Brain microvascular endothelial cell (primary cell): ENCODE data around the gene LETM1.

ENCODE experiments used
- DNase-seq: peaks from one replicate; pipeline ENCODE4 v3.0.0-alpha.2; 2020
- H3K27ac ChIP-seq: fragments of 250-450 bp; sonication (Bioruptor Pico); 2 replicates; pipeline ENCODE4 v1.5.1; 2020; ENCODE audit warnings: mild to moderate bottlenecking, moderate library complexity
- H3K27me3 ChIP-seq: fragments of 250-450 bp; sonication (Bioruptor Pico); replicated peaks from 2 replicates; pipeline ENCODE4 v1.5.1; 2020; ENCODE audit warnings: mild to moderate bottlenecking
- H3K36me3 ChIP-seq: fragments of 250-450 bp; sonication (Bioruptor Pico); replicated peaks from 2 replicates; pipeline ENCODE4 v1.5.1; 2020; ENCODE audit warnings: mild to moderate bottlenecking
- H3K4me3 ChIP-seq: 2 replicates; pipeline ENCODE4 v1.5.1; 2011; ENCODE audit warnings: low read depth, mild to moderate bottlenecking, control low read depth, low read length, moderate library complexity
- in situ Hi-C: cut with HindIII; loops from 2 replicates; pipeline ENCODE4 v1.10.0; 2017; ENCODE audit warnings: low sequenced_read_pairs, low pct_ligation_motif_present
- TF ChIP-seq, protein P1 (sequence below): IDR thresholded peaks from 2 replicates; pipeline ENCODE4 v1.5.1; 2011; ENCODE audit warnings: low read depth, mild to moderate bottlenecking, moderate library complexity, low read length, control low read depth, inconsistent platforms; ENCODE audit errors: missing control alignments

Gene LETM1

DNA sequence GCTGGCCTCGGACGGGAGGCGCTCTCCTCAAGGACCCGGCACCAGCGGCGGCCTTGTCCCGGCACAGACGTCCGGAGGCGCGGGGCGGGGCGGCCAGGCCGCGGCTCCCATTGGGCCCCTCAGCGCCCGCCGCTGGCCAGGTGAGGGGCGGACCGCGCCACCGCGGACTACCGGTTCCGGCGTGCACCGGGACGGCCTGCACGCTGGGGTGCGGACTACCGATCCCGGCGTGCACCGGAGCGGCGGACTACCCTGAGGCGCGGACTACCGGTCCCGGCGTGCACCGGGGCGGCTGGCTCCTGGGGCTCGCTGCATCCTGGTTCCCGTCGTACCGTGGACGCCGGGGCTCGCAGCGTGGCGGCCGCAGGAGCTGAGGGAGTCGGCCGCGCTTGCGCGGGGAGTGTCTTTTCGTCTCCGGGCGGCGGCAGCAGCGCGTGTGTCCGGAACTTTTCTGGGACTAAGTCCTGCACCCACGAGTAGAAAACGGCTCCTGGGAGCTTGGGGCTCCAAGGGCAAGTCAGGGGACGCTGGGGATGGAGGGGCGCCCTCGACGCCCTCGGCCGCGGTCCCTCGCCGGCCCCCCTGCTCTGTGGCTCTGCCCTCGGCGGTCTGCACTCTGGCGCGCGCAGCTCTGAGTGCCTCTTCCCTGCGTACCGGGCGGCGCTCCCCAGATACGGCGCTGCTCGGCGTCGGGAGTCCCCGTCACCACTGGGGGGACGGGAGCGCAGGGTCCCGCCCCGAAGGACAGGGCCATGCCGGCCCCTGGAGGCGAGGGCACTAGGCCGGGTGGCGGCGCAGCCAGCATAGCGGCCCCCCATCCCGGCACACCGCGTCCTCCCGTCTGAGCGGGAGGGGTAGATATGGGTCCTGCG lies at the start of gene LETM1:
TSS of gene LETM1 (minus strand) at position 86 of the 872 bp plus-strand sequence. CDS start 206 bp downstream, outside the sequence.
- no peaks in the 10 kb centered on the region for H3K36me3 ChIP-seq
- TF ChIP-seq, protein P1, sequence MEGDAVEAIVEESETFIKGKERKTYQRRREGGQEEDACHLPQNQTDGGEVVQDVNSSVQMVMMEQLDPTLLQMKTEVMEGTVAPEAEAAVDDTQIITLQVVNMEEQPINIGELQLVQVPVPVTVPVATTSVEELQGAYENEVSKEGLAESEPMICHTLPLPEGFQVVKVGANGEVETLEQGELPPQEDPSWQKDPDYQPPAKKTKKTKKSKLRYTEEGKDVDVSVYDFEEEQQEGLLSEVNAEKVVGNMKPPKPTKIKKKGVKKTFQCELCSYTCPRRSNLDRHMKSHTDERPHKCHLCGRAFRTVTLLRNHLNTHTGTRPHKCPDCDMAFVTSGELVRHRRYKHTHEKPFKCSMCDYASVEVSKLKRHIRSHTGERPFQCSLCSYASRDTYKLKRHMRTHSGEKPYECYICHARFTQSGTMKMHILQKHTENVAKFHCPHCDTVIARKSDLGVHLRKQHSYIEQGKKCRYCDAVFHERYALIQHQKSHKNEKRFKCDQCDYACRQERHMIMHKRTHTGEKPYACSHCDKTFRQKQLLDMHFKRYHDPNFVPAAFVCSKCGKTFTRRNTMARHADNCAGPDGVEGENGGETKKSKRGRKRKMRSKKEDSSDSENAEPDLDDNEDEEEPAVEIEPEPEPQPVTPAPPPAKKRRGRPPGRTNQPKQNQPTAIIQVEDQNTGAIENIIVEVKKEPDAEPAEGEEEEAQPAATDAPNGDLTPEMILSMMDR = no peak
- H3K27ac ChIP-seq = peak within 1 kb of the TSS; percentile 36
- no peaks in the 10 kb centered on the region for H3K27me3 ChIP-seq
- in situ Hi-C loops = no loop called here
- DNase-seq = peak; percentile 88
- H3K4me3 ChIP-seq = peak within 1 kb of the TSS; percentile 82

DNA sequence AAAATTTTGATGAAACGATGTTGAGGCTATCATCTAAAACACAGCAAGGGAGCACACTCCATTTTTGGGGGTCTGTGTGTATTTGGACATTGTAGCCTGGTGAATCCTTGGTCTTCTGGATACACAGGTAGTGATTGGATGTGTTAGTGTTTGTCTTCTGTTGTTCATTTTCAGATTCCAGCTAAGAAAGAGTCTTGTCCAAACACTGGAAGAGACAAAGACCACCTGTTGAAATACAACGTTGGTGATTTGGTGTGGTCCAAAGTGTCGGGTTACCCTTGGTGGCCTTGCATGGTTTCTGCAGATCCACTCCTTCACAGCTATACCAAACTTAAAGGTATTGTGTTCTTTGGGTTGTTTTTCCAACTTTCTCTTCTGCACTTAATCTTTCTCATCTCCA lies 48.1 kb upstream of the LETM1 start:
- in situ Hi-C loops = no loop called here
- no peak overlapping the region for H3K4me3 ChIP-seq
- no peak for DNase-seq
- H3K27ac ChIP-seq = no peak overlapping the region
- peaks cover 8% of the 10 kb centered on the region for H3K36me3 ChIP-seq
- TF ChIP-seq, protein P1 = no peak
- no peaks in the 10 kb centered on the region for H3K27me3 ChIP-seq

DNA sequence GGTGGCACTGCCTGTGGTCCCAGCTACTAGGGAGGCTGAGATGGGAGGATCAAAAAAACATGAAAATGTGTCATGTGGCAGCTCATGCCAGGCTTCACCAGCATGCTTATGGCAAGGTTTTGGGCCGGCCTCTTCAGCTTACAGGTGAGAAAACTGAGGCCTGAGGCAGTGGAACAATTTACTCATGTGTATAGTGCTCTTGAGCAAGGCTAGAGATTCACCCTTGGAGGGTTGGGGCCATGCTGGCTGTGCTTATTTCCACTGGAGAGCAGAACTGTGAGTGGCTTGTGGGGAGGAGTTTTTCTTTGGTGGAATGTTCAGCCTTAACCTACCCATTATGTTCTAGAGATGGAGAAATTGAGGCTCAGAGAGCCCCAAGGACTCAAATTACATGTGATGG lies 47.1 kb upstream of the LETM1 start:
- Histone ChIP-seq H3K27me3 (no peaks in the 10 kb centered on the region), H3K4me3 (no peak overlapping the region), H3K36me3 (peaks cover 8% of the 10 kb centered on the region), H3K27ac (no peak overlapping the region)
- TF ChIP-seq, protein P1 = no peak
- in situ Hi-C loops = no loop called here
- DNase-seq = no peak

DNA sequence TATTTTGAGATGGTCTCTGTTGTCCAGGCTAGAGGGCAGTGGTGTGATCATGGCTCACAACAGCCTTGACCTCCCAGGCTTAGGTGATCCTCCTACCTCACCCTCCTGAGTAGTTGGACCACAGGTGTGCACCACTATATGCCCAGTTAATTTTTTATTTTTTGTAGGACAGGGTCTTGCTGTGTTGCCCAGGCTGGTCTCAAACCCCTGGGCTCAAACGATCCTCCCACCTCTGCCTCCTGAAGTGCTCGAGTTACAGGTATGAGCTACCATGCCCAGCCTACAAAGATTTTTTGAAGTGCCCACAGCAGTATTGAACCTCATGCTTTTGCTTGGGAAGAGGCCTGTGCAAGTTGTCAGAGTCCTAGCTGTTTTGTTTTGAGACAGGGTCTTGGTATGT lies 46.3 kb upstream of the LETM1 start:
- Histone ChIP-seq H3K4me3 (no peak overlapping the region), H3K27me3 (no peaks in the 10 kb centered on the region), H3K27ac (no peak overlapping the region), H3K36me3 (peaks cover 8% of the 10 kb centered on the region)
- no peak for DNase-seq
- TF ChIP-seq, protein P1 = no peak
- in situ Hi-C loops = no loop called here

DNA sequence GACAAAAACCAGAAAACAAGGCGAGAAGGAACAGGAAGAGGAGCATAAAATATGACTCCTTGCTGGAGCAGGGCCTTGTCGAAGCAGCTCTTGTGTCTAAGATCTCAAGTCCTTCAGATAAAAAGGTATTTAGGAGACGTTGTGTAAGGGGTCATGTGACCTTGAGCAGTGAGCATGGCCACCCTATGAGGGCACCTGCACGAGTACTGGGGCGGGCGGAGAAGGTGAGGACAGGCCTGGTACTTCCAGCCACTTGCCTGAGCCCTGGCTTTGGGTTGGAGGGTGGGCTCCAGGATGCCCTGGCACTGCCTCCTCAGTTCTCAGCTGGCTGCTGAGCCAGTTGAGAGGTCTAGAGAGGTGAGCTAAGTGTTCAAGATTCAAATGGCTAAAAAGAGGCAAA lies 45.2 kb upstream of the LETM1 start:
- Histone ChIP-seq H3K27ac (no peak overlapping the region), H3K27me3 (no peaks in the 10 kb centered on the region), H3K4me3 (no peak overlapping the region), H3K36me3 (peaks cover 8% of the 10 kb centered on the region)
- no peak for DNase-seq
- in situ Hi-C loops = no loop called here
- TF ChIP-seq, protein P1 = no peak
